GM12892 (cell line): Measurements from ENCODE around the gene COL23A1.

Experiments
- POLR2A ChIP-seq: IDR thresholded peaks from 2 replicates; pipeline ENCODE4 v1.6.1; 2011; ENCODE audit warnings: low read depth, low read length, control low read depth
- POLR2AphosphoS5 ChIP-seq: IDR thresholded peaks from 2 replicates; pipeline ENCODE4 v1.6.1; 2011; ENCODE audit warnings: low read depth, low read length, control low read depth

GRCh38 chr5:178296066-178296465 lies 294.1 kb downstream of the COL23A1 start:
- TF ChIP-seq POLR2A (no peak), POLR2AphosphoS5 (no peak)
